Activated T-helper 2 cell treated with anti-CD3 and anti-CD28 coated beads, Interferon-gamma antibody, Interleukin-2, Interleukin-4, amounts not matched to agents 10 μg/mL and 5 μg/mL and 100 μg/mL, durations not matched to agents 14 hours and 24 hours and 36 hours (primary cell): ENCODE measurements around the gene GRM8. TPM values are rescaled to one million over a fixed set of nuclear protein-coding genes. Genes with fewer than 3 reads are reported as not detected.

ENCODE experiments used
- DNase-seq: peaks from one replicate; pipeline ENCODE4 v3.0.0; 2021; ENCODE audit warnings: low spot score
- H3K27ac Mint-ChIP-seq: one replicate; pipeline ENCODE4 v1.8.0; 2021; ENCODE audit warnings: mixed read lengths
- H3K27me3 Mint-ChIP-seq: one replicate; pipeline ENCODE4 v1.8.0; 2021; ENCODE audit warnings: low read depth, mixed read lengths
- H3K36me3 Mint-ChIP-seq: one replicate; pipeline ENCODE4 v1.8.0; 2021; ENCODE audit warnings: low read depth, mixed read lengths
- H3K4me1 Mint-ChIP-seq: one replicate; pipeline ENCODE4 v1.8.0; 2021; ENCODE audit warnings: low read depth, mixed read lengths
- H3K4me3 Mint-ChIP-seq: one replicate; pipeline ENCODE4 v1.8.0; 2021; ENCODE audit warnings: low read depth, mild to moderate bottlenecking, moderate library complexity, mixed read lengths
- H3K9me3 Mint-ChIP-seq: one replicate; pipeline ENCODE4 v1.8.0; 2021; ENCODE audit warnings: mixed read lengths
- intact Hi-C: fragments of 100-400 bp; cut with micrococcal nuclease; formaldehyde crosslinking; loops from one replicate; pipeline ENCODE4 v1.15.1; 2023
- total RNA-seq: library from RNA; stranded (reverse); gene quantifications from 2 replicates; pipeline ENCODE4 v1.2.3, GENCODE V29; 2022

Gene GRM8
- total RNA-seq, 1 donor from 2014 or later = not detected

DNA sequence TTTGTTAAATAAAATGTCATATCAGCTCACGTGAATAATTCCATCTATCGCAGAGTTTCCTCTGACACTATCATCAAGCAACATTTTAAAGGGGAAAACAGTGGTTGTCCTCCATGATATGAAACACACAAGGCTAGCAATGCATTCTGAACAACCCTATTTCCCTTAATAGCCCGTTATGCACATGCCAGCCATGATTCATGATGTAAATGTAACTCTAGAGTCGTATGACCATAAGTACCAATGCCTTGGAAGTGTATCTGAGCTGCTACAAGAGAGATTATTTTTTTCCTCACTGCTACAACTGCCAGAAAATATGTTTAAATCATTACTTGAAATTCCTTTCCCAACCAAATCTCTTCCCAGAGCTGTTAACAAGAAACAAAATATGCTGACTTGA, 159.4 kb downstream of the GRM8 start:
- DNase-seq = no peak
- H3K9me3 Mint-ChIP-seq = no peaks in the 10 kb centered on the region
- H3K27me3 Mint-ChIP-seq = no peaks in the 10 kb centered on the region
- no peaks in the 10 kb centered on the region for H3K36me3 Mint-ChIP-seq
- H3K27ac Mint-ChIP-seq = no peak overlapping the region
- no peak overlapping the region for H3K4me3 Mint-ChIP-seq
- H3K4me1 Mint-ChIP-seq = no peaks in the 10 kb centered on the region
- intact Hi-C loops = no loop called here

DNA sequence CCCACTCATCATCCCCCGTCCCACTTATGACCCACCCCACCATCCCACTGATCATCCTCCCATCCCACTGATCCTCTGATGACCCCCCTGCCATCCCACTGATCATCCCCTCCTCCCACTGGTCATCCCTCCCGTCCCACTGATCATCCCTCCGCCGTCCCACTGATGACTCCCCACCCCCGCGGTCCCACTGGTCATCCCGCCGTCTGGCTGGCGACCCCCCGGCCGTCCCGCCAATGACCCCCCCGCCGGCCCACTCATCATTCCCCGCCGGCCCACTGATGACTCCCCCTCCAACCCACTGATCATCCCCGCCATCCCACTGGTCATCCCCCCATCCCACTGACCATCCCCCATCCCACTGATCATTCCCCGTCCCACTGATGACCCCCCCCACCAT, 161.1 kb downstream of the GRM8 start:
- H3K27ac Mint-ChIP-seq = no peak overlapping the region
- H3K4me1 Mint-ChIP-seq = no peaks in the 10 kb centered on the region
- intact Hi-C loops = no loop called here
- DNase-seq = no peak
- H3K27me3 Mint-ChIP-seq = no peaks in the 10 kb centered on the region
- H3K4me3 Mint-ChIP-seq = no peak overlapping the region
- no peaks in the 10 kb centered on the region for H3K9me3 Mint-ChIP-seq
- no peaks in the 10 kb centered on the region for H3K36me3 Mint-ChIP-seq

DNA sequence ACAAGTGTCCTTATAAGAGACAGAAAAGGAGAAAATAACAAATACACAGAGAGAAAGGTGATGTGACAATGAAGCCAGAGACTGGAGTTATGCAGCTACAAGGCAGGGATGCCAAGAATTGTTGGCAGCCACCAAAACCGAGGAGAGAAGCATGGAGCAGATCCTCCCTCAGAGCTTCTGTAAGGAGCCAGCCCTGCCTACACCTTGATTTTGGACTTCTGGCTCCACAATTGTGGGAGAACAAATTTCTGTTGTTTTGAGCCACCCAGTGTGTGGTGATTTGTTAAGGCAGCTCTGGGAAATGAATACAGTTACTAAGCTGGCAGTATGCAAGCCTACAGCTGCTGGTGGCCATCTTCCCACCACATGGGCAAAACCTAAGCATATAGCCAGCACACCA, 163.6 kb downstream of the GRM8 start:
- Mint-ChIP-seq H3K36me3 (no peaks in the 10 kb centered on the region), H3K9me3 (no peaks in the 10 kb centered on the region), H3K27me3 (no peaks in the 10 kb centered on the region), H3K4me3 (no peak overlapping the region), H3K27ac (no peak overlapping the region), H3K4me1 (no peaks in the 10 kb centered on the region)
- no peak for DNase-seq
- intact Hi-C loops = no loop called here

DNA sequence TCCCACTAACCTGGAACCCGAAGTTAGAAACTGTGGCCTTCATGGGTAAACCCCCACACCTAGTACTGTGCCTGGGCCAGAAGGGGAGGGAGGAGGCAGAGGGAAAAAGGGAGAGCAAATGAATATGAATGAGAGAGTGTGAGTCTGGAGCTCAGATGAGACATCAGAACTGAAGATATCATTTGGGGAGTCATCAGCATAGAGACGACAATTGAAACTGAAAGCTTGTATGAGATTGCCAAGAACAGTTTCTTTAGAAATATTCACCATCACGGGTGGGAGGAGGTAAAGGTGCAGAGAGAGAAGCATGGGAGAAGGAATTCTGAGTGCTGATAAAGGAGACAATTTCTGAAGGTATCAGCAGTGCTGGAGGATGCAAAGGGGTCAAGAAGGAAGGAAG, 171.2 kb downstream of the GRM8 start:
- Mint-ChIP-seq H3K4me3 (no peak overlapping the region), H3K36me3 (no peaks in the 10 kb centered on the region), H3K27me3 (no peaks in the 10 kb centered on the region), H3K9me3 (no peaks in the 10 kb centered on the region), H3K4me1 (no peaks in the 10 kb centered on the region), H3K27ac (no peak overlapping the region)
- DNase-seq = no peak
- intact Hi-C loops = no loop called here

DNA sequence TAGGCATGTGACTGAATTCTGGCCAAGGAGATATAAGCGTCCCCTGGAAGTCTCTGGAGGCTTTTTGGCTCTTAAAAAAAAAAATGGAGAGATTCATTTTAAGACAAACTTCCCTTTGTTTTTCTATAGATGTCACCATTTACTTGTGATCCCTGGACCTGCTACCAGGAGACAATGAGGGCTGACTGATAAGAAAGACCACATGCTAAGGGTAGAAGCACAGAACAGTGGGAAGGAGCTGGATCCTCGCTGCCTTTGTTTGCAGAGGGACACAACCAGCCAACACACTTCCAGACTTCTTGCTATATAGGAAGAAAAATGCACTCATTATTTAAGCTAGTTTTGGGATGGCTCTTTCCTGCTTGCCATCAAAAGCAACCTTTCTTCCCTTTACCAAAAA, 172.2 kb downstream of the GRM8 start:
- no peak overlapping the region for H3K4me3 Mint-ChIP-seq
- no peaks in the 10 kb centered on the region for H3K9me3 Mint-ChIP-seq
- H3K4me1 Mint-ChIP-seq = no peaks in the 10 kb centered on the region
- intact Hi-C loops = no loop called here
- no peak for DNase-seq
- no peaks in the 10 kb centered on the region for H3K36me3 Mint-ChIP-seq
- H3K27ac Mint-ChIP-seq = no peak overlapping the region
- H3K27me3 Mint-ChIP-seq = no peaks in the 10 kb centered on the region

DNA sequence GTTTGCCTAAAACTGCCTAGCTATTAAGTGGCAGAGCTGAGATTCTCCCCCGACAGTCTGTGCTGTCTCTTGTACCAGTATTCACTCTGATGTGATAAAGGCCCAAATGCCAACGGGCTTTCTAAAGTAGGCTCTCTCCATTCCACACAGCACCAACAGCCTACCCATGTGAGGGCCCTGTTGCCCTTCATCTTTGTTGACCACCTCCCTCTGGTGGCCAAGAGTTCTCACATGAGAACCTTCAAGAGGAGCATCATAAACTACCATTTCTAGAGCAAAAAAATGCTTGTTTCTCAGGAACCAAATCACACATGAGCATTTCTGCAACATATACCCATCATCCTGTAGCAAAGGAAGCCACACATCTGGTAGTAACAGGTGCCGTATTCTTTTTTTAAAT, 185.8 kb downstream of the GRM8 start:
- intact Hi-C loops = no loop called here
- Mint-ChIP-seq H3K36me3 (no peaks in the 10 kb centered on the region), H3K27ac (no peak overlapping the region), H3K27me3 (no peaks in the 10 kb centered on the region), H3K4me3 (no peak overlapping the region), H3K4me1 (no peaks in the 10 kb centered on the region), H3K9me3 (peaks cover 10% of the 10 kb centered on the region)
- DNase-seq = no peak

DNA sequence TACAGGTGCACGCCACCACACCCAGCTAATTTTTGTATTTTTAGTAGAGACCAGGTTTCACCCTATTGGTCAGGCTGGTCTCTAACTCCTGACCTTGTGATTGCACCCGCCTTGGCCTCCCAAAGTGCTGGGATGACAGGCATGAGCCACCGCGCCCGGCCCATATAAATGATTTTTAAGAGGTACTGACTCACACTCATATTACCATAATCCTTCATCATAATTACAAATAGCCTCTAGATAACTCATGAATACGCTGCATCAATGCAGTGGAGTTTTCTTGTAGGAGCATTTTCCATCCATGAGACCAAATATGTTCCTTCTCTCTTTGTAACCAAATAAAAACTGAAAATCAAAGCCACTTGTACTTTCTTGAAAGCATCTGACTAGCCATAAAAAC, 193.3 kb downstream of the GRM8 start:
- intact Hi-C loops = no loop called here
- Mint-ChIP-seq H3K4me3 (no peak overlapping the region), H3K27me3 (no peaks in the 10 kb centered on the region), H3K27ac (no peak overlapping the region), H3K9me3 (peaks cover 9% of the 10 kb centered on the region), H3K36me3 (no peaks in the 10 kb centered on the region), H3K4me1 (no peaks in the 10 kb centered on the region)
- no peak for DNase-seq

DNA sequence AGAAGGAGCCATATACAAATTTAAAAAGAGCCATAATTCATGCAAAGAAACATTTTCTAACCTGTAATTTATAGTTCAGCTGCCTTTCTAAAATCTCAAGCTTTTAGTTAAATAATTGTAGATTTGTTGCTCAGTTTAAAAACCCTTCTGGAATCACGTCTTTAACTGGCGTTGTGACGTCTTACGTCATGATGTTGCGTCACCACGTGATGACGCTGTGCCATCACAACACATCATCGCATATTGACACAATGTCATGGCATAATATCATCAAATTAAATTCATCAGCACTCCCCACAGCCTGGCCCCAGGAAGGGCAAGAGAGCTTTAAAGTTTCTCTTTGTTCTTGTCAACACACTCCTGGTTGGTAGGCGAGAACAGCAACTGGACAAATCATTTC, 194.8 kb downstream of the GRM8 start:
- H3K9me3 Mint-ChIP-seq = no peaks in the 10 kb centered on the region
- DNase-seq = no peak
- H3K27ac Mint-ChIP-seq = no peak overlapping the region
- H3K36me3 Mint-ChIP-seq = no peaks in the 10 kb centered on the region
- intact Hi-C loops = no loop called here
- H3K4me1 Mint-ChIP-seq = no peaks in the 10 kb centered on the region
- no peaks in the 10 kb centered on the region for H3K27me3 Mint-ChIP-seq
- no peak overlapping the region for H3K4me3 Mint-ChIP-seq

DNA sequence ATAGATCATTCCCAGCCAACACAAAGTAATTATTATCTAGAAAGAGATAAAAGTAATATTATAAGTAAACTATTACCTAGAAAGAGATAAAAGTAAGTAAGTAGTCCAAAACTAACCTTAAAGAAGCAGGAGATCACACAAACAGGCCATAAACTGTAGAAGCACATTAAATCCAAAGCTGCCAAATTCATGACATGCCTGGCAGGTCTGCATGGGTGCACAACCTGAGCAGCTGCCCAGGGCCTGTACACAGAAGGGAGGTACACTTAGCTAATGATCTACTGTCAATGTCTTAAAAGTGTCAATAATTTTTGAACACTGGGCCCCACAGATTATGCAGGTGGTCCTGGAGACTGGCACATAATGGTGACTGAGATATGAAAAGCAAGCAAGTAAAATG, 196.5 kb downstream of the GRM8 start:
- Mint-ChIP-seq H3K4me3 (no peak overlapping the region), H3K9me3 (no peaks in the 10 kb centered on the region), H3K27me3 (no peaks in the 10 kb centered on the region), H3K36me3 (no peaks in the 10 kb centered on the region), H3K27ac (no peak overlapping the region), H3K4me1 (no peaks in the 10 kb centered on the region)
- intact Hi-C loops = no loop called here
- DNase-seq = no peak

DNA sequence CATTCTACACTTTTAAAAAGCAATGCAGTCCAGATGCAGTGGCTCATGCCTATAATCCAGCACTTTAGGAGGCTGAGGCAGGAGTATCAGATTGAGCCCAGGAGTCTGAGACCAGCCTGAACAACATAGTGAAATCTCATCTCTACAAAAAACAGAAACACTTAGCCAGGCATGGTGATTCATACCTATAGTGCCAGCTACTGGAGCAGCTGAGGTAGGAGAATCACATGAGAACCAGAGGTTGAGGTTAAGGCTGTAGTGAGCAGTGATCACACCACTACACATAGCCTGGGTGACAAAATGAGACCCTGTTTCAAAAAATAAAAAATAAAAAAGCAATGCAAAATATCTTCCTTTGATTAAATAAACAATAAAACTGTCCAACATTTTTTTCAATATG, 205.2 kb downstream of the GRM8 start:
- intact Hi-C loops = no loop called here
- DNase-seq = no peak
- Mint-ChIP-seq H3K27me3 (no peaks in the 10 kb centered on the region), H3K27ac (no peak overlapping the region), H3K4me3 (no peak overlapping the region), H3K36me3 (no peaks in the 10 kb centered on the region), H3K9me3 (no peaks in the 10 kb centered on the region), H3K4me1 (no peaks in the 10 kb centered on the region)

DNA sequence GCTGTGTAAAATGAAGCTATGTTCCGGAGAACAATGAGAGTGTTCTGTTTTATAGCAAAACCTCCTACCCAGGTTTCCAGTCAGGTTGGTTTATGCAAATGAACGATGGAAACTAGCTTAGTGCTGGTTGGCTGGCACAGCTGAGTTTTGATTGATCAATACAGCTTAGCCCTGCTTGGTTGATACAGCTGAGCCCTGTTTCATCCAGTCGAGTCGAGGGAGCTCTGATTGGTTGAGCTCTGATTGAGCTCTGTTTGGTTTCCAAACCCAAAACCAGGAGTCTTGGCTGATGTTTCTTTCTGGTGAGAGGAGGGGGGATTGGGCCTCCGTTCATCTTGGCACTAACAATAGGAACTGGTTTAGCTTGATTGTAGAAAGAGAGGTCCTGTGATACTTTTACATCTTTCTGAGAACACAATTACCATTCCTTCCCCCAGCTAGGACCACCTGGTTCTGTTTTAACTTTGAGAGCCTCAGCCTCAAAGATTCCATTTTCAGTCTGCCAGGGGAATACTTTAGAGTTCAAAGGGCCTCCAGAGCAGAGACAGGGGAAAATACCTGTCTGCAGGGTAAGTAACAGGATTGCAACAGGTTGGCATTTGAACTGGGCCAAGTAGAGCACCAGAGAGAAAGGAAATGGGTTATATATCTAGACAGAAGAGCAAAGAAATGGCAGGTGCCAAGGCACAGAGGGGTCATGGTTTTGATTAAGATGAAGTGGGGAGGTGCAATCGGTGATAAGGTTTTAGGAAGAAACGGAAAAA, 210.9 kb downstream of the GRM8 start:
- Mint-ChIP-seq H3K27ac (no peak overlapping the region), H3K4me3 (no peak overlapping the region)

DNA sequence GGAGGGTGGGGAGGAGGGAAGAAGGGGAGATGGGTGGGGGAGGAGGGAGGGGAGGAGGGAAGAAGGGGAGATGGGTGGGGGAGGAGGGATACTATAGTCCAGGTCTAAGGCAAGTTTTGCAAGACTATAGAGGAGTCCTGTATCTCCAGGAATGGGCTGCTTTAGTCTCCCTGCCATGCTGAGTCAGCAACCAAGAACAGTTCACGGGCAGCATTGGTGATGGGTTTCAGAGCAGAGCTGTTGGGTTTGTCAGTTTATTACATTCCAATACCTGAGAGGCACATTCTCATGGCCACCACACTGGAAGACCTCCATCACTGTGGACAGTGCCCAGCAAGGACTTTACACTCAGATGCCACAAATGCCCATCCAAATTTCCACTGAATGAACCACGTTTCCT, 212.7 kb downstream of the GRM8 start:
- H3K27me3 Mint-ChIP-seq = no peaks in the 10 kb centered on the region
- no peaks in the 10 kb centered on the region for H3K36me3 Mint-ChIP-seq
- H3K27ac Mint-ChIP-seq = no peak overlapping the region
- intact Hi-C loops = no loop called here
- H3K4me3 Mint-ChIP-seq = no peak overlapping the region
- no peaks in the 10 kb centered on the region for H3K9me3 Mint-ChIP-seq
- H3K4me1 Mint-ChIP-seq = no peaks in the 10 kb centered on the region
- DNase-seq = no peak

More for the DNA sequence above, 210.9 kb downstream of the GRM8 start:
- Mint-ChIP-seq H3K27me3 (no peaks in the 10 kb centered on the region), H3K4me1 (no peaks in the 10 kb centered on the region), H3K9me3 (no peaks in the 10 kb centered on the region), H3K36me3 (no peaks in the 10 kb centered on the region)
- DNase-seq = no peak
- intact Hi-C loops = no loop called here

DNA sequence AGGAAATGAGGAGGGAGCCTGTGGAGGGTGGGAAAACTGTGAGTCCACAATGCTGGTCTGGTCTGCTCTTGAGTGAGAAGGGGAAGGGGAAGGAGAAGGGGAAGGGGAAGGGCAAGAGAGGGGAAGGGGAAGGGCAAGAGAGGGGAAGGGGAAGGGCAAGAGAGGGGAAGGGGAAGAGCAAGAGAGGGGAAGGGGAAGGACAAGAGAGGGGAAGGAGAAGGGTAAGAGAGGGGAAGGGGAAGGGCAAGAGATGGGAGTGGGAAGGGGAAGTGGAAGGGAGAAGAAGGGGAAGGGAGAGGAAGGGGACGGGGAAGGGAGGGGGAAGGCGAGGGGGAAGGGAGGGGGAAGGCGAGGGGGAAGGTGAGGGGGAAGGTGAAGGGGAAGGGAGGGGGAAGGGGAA, 213.2 kb downstream of the GRM8 start:
- no peaks in the 10 kb centered on the region for H3K9me3 Mint-ChIP-seq
- no peak overlapping the region for H3K27ac Mint-ChIP-seq
- intact Hi-C loops = no loop called here
- no peak overlapping the region for H3K4me3 Mint-ChIP-seq
- no peaks in the 10 kb centered on the region for H3K4me1 Mint-ChIP-seq
- DNase-seq = no peak
- H3K36me3 Mint-ChIP-seq = no peaks in the 10 kb centered on the region
- no peaks in the 10 kb centered on the region for H3K27me3 Mint-ChIP-seq
